Measurements from ENCODE around the gene ERC2. TPM values are rescaled to one million over a fixed set of nuclear protein-coding genes. Genes with fewer than 3 reads are reported as not detected.
A peak's percentile ranks its signal among the peaks of the same experiment; 100 is the strongest.

ERC2 gene
- total and polyA plus RNA-seq, 2 donors (not counting 1 experiment from before 2014, with no cell fraction given): 0.14 to 0.17 TPM

GRCh38 chr3:55664387-55664786, 803.9 kb downstream of the ERC2 start:
- no peaks in the 10 kb centered on the region for H3K79me2 ChIP-seq (ENCODE audit: control insufficient read depth, insufficient read depth, low read length)
- H3K9ac ChIP-seq (ENCODE audit: insufficient read depth, low read length): no peak overlapping the region
- H3K27ac ChIP-seq (ENCODE audit: insufficient read depth, low read length): no peak overlapping the region
- no peak overlapping the region for H2AFZ ChIP-seq (ENCODE audit: low read length)
- H3K4me2 ChIP-seq (ENCODE audit: extremely low read depth, insufficient read depth, low read length): no peak overlapping the region
- H3K4me3 ChIP-seq (replicated peaks in 1 of 4; ENCODE audit: control extremely low read depth in 1 of 4, insufficient read depth in 1 of 4, low read depth in 3 of 4, low read length in 4 of 4): no peak overlapping the region
- no peaks in the 10 kb centered on the region for H3K9me3 ChIP-seq (ENCODE audit: control insufficient read depth, insufficient read depth, low read depth, low read length)
- no peaks in the 10 kb centered on the region for H3K27me3 ChIP-seq (ENCODE audit: control insufficient read depth, insufficient read depth, low read length)
- DNase-seq (ENCODE audit: low read depth in 2 of 2): no peak
- H4K20me1 ChIP-seq (ENCODE audit: control insufficient read depth, extremely low read depth, insufficient read depth, low read length): no peaks in the 10 kb centered on the region
- no peaks in the 10 kb centered on the region for H3K4me1 ChIP-seq (ENCODE audit: control insufficient read depth, extremely low read depth, insufficient read depth, low read length)
- TF ChIP-seq EZH2 (IDR thresholded peaks at IDR 0.05; ENCODE audit: low read length, missing control alignments) (no peak), CTCF (conservative IDR thresholded peaks at IDR 0.05 in 1 of 2, IDR thresholded peaks at IDR 0.05 in 1 of 2; ENCODE audit: low read depth in 1 of 2, low read length in 2 of 2) (no peak)
- H3K36me3 ChIP-seq (ENCODE audit: control insufficient read depth, insufficient read depth, low read length): no peaks in the 10 kb centered on the region

- H3K36me3 ChIP-seq (ENCODE audit: control insufficient read depth, insufficient read depth, low read length): no peaks in the 10 kb centered on the region
- no peak overlapping the region for H2AFZ ChIP-seq (ENCODE audit: low read length)
- no peak overlapping the region for H3K27ac ChIP-seq (ENCODE audit: insufficient read depth, low read length)
- H3K9ac ChIP-seq (ENCODE audit: insufficient read depth, low read length): no peak overlapping the region
- no peaks in the 10 kb centered on the region for H3K4me1 ChIP-seq (ENCODE audit: control insufficient read depth, extremely low read depth, insufficient read depth, low read length)
- no peaks in the 10 kb centered on the region for H3K79me2 ChIP-seq (ENCODE audit: control insufficient read depth, insufficient read depth, low read length)
- no peaks in the 10 kb centered on the region for H4K20me1 ChIP-seq (ENCODE audit: control insufficient read depth, extremely low read depth, insufficient read depth, low read length)
- H3K4me2 ChIP-seq (ENCODE audit: extremely low read depth, insufficient read depth, low read length): no peak overlapping the region
- peak; percentile 23 to 81 for DNase-seq (ENCODE audit: low read depth in 2 of 2)
- H3K27me3 ChIP-seq (ENCODE audit: control insufficient read depth, insufficient read depth, low read length): no peaks in the 10 kb centered on the region
- H3K4me3 ChIP-seq (replicated peaks in 1 of 4; ENCODE audit: control extremely low read depth in 1 of 4, insufficient read depth in 1 of 4, low read depth in 3 of 4, low read length in 4 of 4): no peak overlapping the region
- H3K9me3 ChIP-seq (ENCODE audit: control insufficient read depth, insufficient read depth, low read depth, low read length): no peaks in the 10 kb centered on the region
- TF ChIP-seq EZH2 (IDR thresholded peaks at IDR 0.05; ENCODE audit: low read length, missing control alignments): no peak
- no peak for TF ChIP-seq CTCF (conservative IDR thresholded peaks at IDR 0.05 in 1 of 2, IDR thresholded peaks at IDR 0.05 in 1 of 2; ENCODE audit: low read depth in 1 of 2, low read length in 2 of 2)
Observed at GRCh38 chr3:55662683-55663082, 805.6 kb downstream of the ERC2 start.

- Histone ChIP-seq H3K4me3 (replicated peaks in 1 of 4; ENCODE audit: control extremely low read depth in 1 of 4, insufficient read depth in 1 of 4, low read depth in 3 of 4, low read length in 4 of 4) (no peak overlapping the region), H3K9me3 (ENCODE audit: control insufficient read depth, insufficient read depth, low read depth, low read length) (no peaks in the 10 kb centered on the region), H4K20me1 (ENCODE audit: control insufficient read depth, extremely low read depth, insufficient read depth, low read length) (no peaks in the 10 kb centered on the region), H3K27me3 (ENCODE audit: control insufficient read depth, insufficient read depth, low read length) (no peaks in the 10 kb centered on the region), H3K79me2 (ENCODE audit: control insufficient read depth, insufficient read depth, low read length) (no peaks in the 10 kb centered on the region), H3K4me1 (ENCODE audit: control insufficient read depth, extremely low read depth, insufficient read depth, low read length) (no peaks in the 10 kb centered on the region), H2AFZ (ENCODE audit: low read length) (no peak overlapping the region), H3K36me3 (ENCODE audit: control insufficient read depth, insufficient read depth, low read length) (no peaks in the 10 kb centered on the region), H3K9ac (ENCODE audit: insufficient read depth, low read length) (no peak overlapping the region), H3K4me2 (ENCODE audit: extremely low read depth, insufficient read depth, low read length) (no peak overlapping the region), H3K27ac (ENCODE audit: insufficient read depth, low read length) (no peak overlapping the region)
- TF ChIP-seq CTCF (conservative IDR thresholded peaks at IDR 0.05 in 1 of 2, IDR thresholded peaks at IDR 0.05 in 1 of 2; ENCODE audit: low read depth in 1 of 2, low read length in 2 of 2) (no peak), EZH2 (IDR thresholded peaks at IDR 0.05; ENCODE audit: low read length, missing control alignments) (no peak)
- no peak for DNase-seq (ENCODE audit: low read depth in 2 of 2)
Observed at GRCh38 chr3:55661571-55661970, 806.7 kb downstream of the ERC2 start.

All from fibroblast of lung (primary cell).